HepG2 (cell line): ENCODE data around the gene EPPIN. TPM values are rescaled to one million over a fixed set of nuclear protein-coding genes. Genes with fewer than 3 reads are reported as not detected.

Experiments
- ATAC-seq: fragments of 200-7000 bp; cut with Tn5 transposase; 3 replicates; pipeline ENCODE4 v1.9.1; 2020; ENCODE audit warnings: mild to moderate bottlenecking, moderate library complexity
- BruUV-seq: library from RNA; stranded (reverse); fragments of 400-500 nt; replicated peaks from 2 replicates; lab custom pipeline; 2021; lab: Mats Ljungman, UMichigan
- CTCF ChIA-PET: fragments of 300-600 bp; formaldehyde crosslinking; extraction: SDS; loops from one replicate; lab custom pipeline; 2021; ENCODE audit warnings: low total read pairs, inconsistent platforms, low intra/inter-chr PET ratio; lab: Yijun Ruan, JAX
- POLR2A ChIA-PET: fragments of 350-600 bp; sonication (Branson Sonifier 250); formaldehyde crosslinking; loops from one replicate; lab custom pipeline; 2020; ENCODE audit warnings: antibody characterized with exemption, inconsistent platforms; lab: Yijun Ruan, JAX
- DNase-seq: peaks from one replicate; pipeline ENCODE4 v3.0.0-alpha.2; 2015; ENCODE audit warnings: low spot score
- FAIRE-seq: peaks from 3 replicates; lab custom pipeline; 2011; peaks lifted over from hg19 to GRCh38; lab: Jason Lieb, UNC
- H2AFZ ChIP-seq: one replicate; pipeline ENCODE4 v1.6.1; 2011; ENCODE audit warnings: low read length, inconsistent platforms
- H3K27ac ChIP-seq: fragments of 300-600 bp; 3 replicates; pipeline ENCODE4 v1.8.0; 2011; ENCODE audit warnings: mixed run types, mild to moderate bottlenecking, mixed read lengths, low read length, inconsistent platforms; ENCODE audit not compliant: insufficient read depth; ENCODE audit errors: extremely low read length
- H3K27me3 ChIP-seq, 2 experiments: fragments of 200-600 bp in 1 of 2; 2 replicates in 1 of 2; 3 replicates in 1 of 2; pipeline versions ENCODE4 v1.6.0 to v1.8.0; 2011; ENCODE audit warnings: low read length in 2 of 2, mild to moderate bottlenecking in 2 of 2, moderate library complexity in 2 of 2, inconsistent platforms in 1 of 2; ENCODE audit not compliant: insufficient read depth in 2 of 2, control insufficient read depth in 1 of 2
- H3K36me3 ChIP-seq, 2 experiments: fragments of 200-600 bp in 1 of 2; replicated peaks in 1 of 2; 2 replicates in 1 of 2; 3 replicates in 1 of 2; pipeline versions ENCODE4 v1.5.1 to v1.8.0; 2011; ENCODE audit warnings: low read length in 2 of 2, inconsistent platforms in 1 of 2; ENCODE audit not compliant: insufficient read depth in 2 of 2, control insufficient read depth in 1 of 2
- H3K4me1 ChIP-seq: 2 replicates; pipeline ENCODE4 v1.5.1; 2012; ENCODE audit warnings: low read length, inconsistent platforms; ENCODE audit not compliant: insufficient read depth
- H3K4me2 ChIP-seq: 2 replicates; pipeline ENCODE4 v1.6.0; 2011; ENCODE audit warnings: low read depth, low read length, inconsistent platforms
- H3K4me3 ChIP-seq, 3 experiments: fragments of 200-600 bp in 1 of 3; sonication (generic), shearing (Covaris generic) in 1 of 3; replicated peaks in 1 of 3; 2 replicates each; pipeline ENCODE4 v1.5.1; 2011 to 2016; ENCODE audit warnings: low read length in 3 of 3, inconsistent platforms in 2 of 3, low read depth in 2 of 3, mild to moderate bottlenecking in 2 of 3, control low read depth in 1 of 3, mixed read lengths in 1 of 3; ENCODE audit not compliant: insufficient read depth in 1 of 3
- H3K79me2 ChIP-seq: one replicate; pipeline ENCODE4 v1.6.1; 2011; ENCODE audit warnings: low read length, inconsistent platforms; ENCODE audit not compliant: insufficient read depth
- H3K9ac ChIP-seq: 2 replicates; pipeline ENCODE4 v1.6.0; 2011; ENCODE audit warnings: mild to moderate bottlenecking, low read depth, low read length, inconsistent platforms; ENCODE audit not compliant: insufficient read depth
- H3K9me3 ChIP-seq: 2 replicates; pipeline ENCODE4 v1.5.1; 2012; ENCODE audit warnings: mild to moderate bottlenecking, low read length
- H4K20me1 ChIP-seq: 2 replicates; pipeline ENCODE4 v1.6.0; 2011; ENCODE audit warnings: inconsistent platforms, mild to moderate bottlenecking, low read length, moderate library complexity; ENCODE audit not compliant: insufficient read depth
- AKNA ChIP-seq: sonication (generic); formaldehyde crosslinking; IDR thresholded peaks from 2 replicates; pipeline ENCODE4 v1.4.0; 2020; ENCODE audit warnings: missing genetic modification reagents, borderline replicate concordance
- DMAP1 ChIP-seq: IDR thresholded peaks from 2 replicates; pipeline ENCODE4 v1.6.1; 2016
- NCOR1 ChIP-seq: fragments of 200-600 bp; sonication (generic); IDR thresholded peaks from 2 replicates; pipeline ENCODE4 v1.7.0; 2017; ENCODE audit warnings: antibody characterized with exemption, low read length, borderline replicate concordance
- NFE2L1 ChIP-seq: sonication (generic); formaldehyde crosslinking; IDR thresholded peaks from 2 replicates; pipeline ENCODE4 v1.4.0; 2020; ENCODE audit warnings: missing genetic modification reagents, mild to moderate bottlenecking, borderline replicate concordance
- PRDM4 ChIP-seq: sonication (generic); formaldehyde crosslinking; IDR thresholded peaks from 2 replicates; pipeline ENCODE4 v1.9.0; 2021; ENCODE audit warnings: missing genetic modification reagents, borderline replicate concordance
- PREB ChIP-seq: sonication (generic); formaldehyde crosslinking; IDR thresholded peaks from 2 replicates; pipeline ENCODE4 v1.4.0; 2020; ENCODE audit warnings: missing genetic modification reagents
- SNAI1 ChIP-seq: sonication (generic); formaldehyde crosslinking; IDR thresholded peaks from 2 replicates; pipeline ENCODE4 v1.5.0; 2020; ENCODE audit warnings: mild to moderate bottlenecking, missing genetic modification reagents, borderline replicate concordance
- SP2 ChIP-seq: sonication (generic); formaldehyde crosslinking; IDR thresholded peaks from 2 replicates; pipeline ENCODE4 v1.5.1; 2020; ENCODE audit warnings: mild to moderate bottlenecking, missing genetic modification reagents
- SUZ12 ChIP-seq: fragments of 150-350 bp; IDR thresholded peaks from 2 replicates; pipeline ENCODE4 v1.6.1; 2014; ENCODE audit warnings: low read depth, low read length
- ZFYVE20 ChIP-seq: sonication (generic); formaldehyde crosslinking; IDR thresholded peaks from 2 replicates; pipeline ENCODE4 v1.8.0; 2023; ENCODE audit warnings: low read depth, mild to moderate bottlenecking, moderate library complexity, missing genetic modification reagents, borderline replicate concordance
- ZNF136 ChIP-seq: sonication (generic); formaldehyde crosslinking; IDR thresholded peaks from 2 replicates; pipeline ENCODE4 v1.8.1; 2022; ENCODE audit warnings: low read depth, mild to moderate bottlenecking, moderate library complexity, missing genetic modification reagents
- ZNF251 ChIP-seq: sonication (generic); formaldehyde crosslinking; IDR thresholded peaks from 2 replicates; pipeline ENCODE4 v1.9.0; 2021; ENCODE audit warnings: mild to moderate bottlenecking, missing genetic modification reagents
- ZNF292 ChIP-seq: sonication (generic); formaldehyde crosslinking; IDR thresholded peaks from 2 replicates; pipeline ENCODE4 v1.8.1; 2022; ENCODE audit warnings: mild to moderate bottlenecking, low read depth, missing genetic modification reagents, borderline replicate concordance
- ZNF335 ChIP-seq: sonication (generic); formaldehyde crosslinking; IDR thresholded peaks from 2 replicates; pipeline ENCODE4 v1.4.0; 2020; ENCODE audit warnings: missing genetic modification reagents
- ZNF615 ChIP-seq: sonication (generic); formaldehyde crosslinking; IDR thresholded peaks from 2 replicates; pipeline ENCODE4 v1.5.0; 2020; ENCODE audit warnings: mild to moderate bottlenecking, missing genetic modification reagents, borderline replicate concordance
- ZNF781 ChIP-seq: sonication (generic); formaldehyde crosslinking; IDR thresholded peaks from 2 replicates; pipeline ENCODE4 v1.5.1; 2020; ENCODE audit warnings: borderline replicate concordance, mild to moderate bottlenecking, missing genetic modification reagents; ENCODE audit errors: not compliant biosample characterization
- WGBS: methylation state at CpG from one replicate; pipeline ENCODE4 v1.1.6; 2017; ENCODE audit warnings: low lambda C conversion rate; 5-methylcytosine and 5-hydroxymethylcytosine counted together
- in situ Hi-C: cut with HindIII; loops from 2 replicates; pipeline ENCODE4 v1.10.0; 2017; ENCODE audit warnings: low pct_unique_long_range_greater_than_20kb; ENCODE audit not compliant: extremely low pct_ligation_motif_present
- intact Hi-C: fragments of 100-400 bp; cut with micrococcal nuclease; formaldehyde crosslinking; loops from one replicate; pipeline ENCODE4 v1.10.0; 2022; ENCODE audit not compliant: unreplicated experiment
- polyA plus RNA-seq, 8 experiments: library from polyadenylated mRNA; depleted of rRNA in 3 of 8; stranded (reverse) in 7 of 8; unstranded in 1 of 8; fragments of >200 nt; fragmentation: Illumina TruSeq in 4 of 8; extraction: Trizol in 4 of 8; gene quantifications; 2 replicates each; pipeline versions ENCODE4 v1.2.1 to v1.2.3, GENCODE V29; 2011 to 2016; ENCODE audit warnings: low read depth in 4 of 8, missing spikeins in 1 of 8, mixed read lengths in 1 of 8; ENCODE audit not compliant: insufficient read depth in 1 of 8
- total RNA-seq, 5 experiments: library from RNA; depleted of rRNA; stranded (reverse); fragments of >200 nt; fragmentation: Illumina TruSeq; extraction: Trizol; gene quantifications; 2 replicates each; pipeline ENCODE4 v1.2.3, GENCODE V29; 2016; ENCODE audit warnings: low read depth in 1 of 5

The EPPIN gene
- total and polyA plus RNA-seq, 2 of the 13 experiments (the other 11 are each of a cell fraction or from before 2014, with no cell fraction given): not detected

- TF ChIP-seq PREB (CRISPR knock-in tag) (no peak), ZNF251 (CRISPR knock-in tag) (no peak), ZNF781 (CRISPR knock-in tag) (no peak)
Observed at GRCh38 chr20:45579184-45579583, 32.0 kb upstream of the EPPIN start, which contains the start of gene WFDC8 (continued).

DNA sequence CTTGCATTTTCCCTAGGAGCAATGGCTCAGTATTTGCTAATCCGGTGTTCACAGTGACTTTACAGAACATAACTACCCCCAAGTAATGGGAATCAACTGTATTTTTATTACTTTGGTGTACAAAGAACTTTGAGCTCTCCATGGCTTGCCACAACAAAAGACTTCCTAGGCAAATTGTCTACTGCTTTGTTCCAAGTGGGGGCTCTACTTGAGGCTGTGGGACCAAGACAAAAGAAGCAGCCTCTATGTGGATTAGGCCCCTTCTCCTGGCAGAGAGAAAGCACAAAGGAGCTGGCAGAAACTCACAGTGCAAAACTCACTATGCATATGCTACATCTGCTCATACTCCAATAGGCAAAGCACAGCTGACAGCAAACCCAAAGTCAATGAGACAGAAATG, 31.0 kb upstream of the EPPIN start:
- Histone ChIP-seq H3K27ac (no peak overlapping the region), H3K9ac (no peak overlapping the region), H3K9me3 (no peaks in the 10 kb centered on the region), H3K36me3 (no peaks in the 10 kb centered on the region), H3K4me2 (no peak overlapping the region), H4K20me1 (no peaks in the 10 kb centered on the region), H3K4me1 (peaks cover 5% of the 10 kb centered on the region; the same call in 1 of the 2 replicates), H3K27me3 (peaks cover 0 to 8% of the 10 kb centered on the region in 2 experiments; a peak in 3 of 5 replicates), H3K4me3 (no peak overlapping the region), H2AFZ (no peak overlapping the region), H3K79me2 (no peaks in the 10 kb centered on the region)
- ChIA-PET CTCF (no interaction called here), POLR2A (no interaction called here)
- in situ Hi-C loops: no loop called here
- intact Hi-C loops: no loop called here
- FAIRE-seq: no peak
- BruUV-seq: no TSS peak
- DNase-seq: no peak
- ATAC-seq: no peak
- 19% methylated on average over 1 of the region's 1 CpG for WGBS
- TF ChIP-seq DMAP1 (CRISPR knock-in tag) (no peak), ZNF136 (no peak), SUZ12 (no peak), SNAI1 (CRISPR knock-in tag) (no peak), AKNA (CRISPR knock-in tag) (no peak), ZNF292 (CRISPR knock-in tag) (no peak), ZNF335 (no peak), NFE2L1 (no peak), ZNF615 (CRISPR knock-in tag) (no peak), NCOR1 (no peak), PRDM4 (CRISPR knock-in tag) (no peak), ZFYVE20 (no peak), SP2 (CRISPR knock-in tag) (no peak)
